Measurements from ENCODE around the gene CUL4A. TPM values are rescaled to one million over a fixed set of nuclear protein-coding genes. Genes with fewer than 3 reads are reported as not detected.

Gene CUL4A
- total RNA-seq, 1 donor from 2014 or later = 208 TPM

GRCh38 chr13:113164492-113164891 lies 44.9 kb upstream of the CUL4A start:
- intact Hi-C loops (cut with DNase I) = no loop called here
- TF ChIP-seq, protein P1, sequence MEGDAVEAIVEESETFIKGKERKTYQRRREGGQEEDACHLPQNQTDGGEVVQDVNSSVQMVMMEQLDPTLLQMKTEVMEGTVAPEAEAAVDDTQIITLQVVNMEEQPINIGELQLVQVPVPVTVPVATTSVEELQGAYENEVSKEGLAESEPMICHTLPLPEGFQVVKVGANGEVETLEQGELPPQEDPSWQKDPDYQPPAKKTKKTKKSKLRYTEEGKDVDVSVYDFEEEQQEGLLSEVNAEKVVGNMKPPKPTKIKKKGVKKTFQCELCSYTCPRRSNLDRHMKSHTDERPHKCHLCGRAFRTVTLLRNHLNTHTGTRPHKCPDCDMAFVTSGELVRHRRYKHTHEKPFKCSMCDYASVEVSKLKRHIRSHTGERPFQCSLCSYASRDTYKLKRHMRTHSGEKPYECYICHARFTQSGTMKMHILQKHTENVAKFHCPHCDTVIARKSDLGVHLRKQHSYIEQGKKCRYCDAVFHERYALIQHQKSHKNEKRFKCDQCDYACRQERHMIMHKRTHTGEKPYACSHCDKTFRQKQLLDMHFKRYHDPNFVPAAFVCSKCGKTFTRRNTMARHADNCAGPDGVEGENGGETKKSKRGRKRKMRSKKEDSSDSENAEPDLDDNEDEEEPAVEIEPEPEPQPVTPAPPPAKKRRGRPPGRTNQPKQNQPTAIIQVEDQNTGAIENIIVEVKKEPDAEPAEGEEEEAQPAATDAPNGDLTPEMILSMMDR (IDR thresholded peaks at IDR 0.05) = no peak
- no peak overlapping the region for H3K4me3 ChIP-seq
- H3K27ac ChIP-seq = no peak overlapping the region
- H3K9me3 ChIP-seq = no peaks in the 10 kb centered on the region
- no peaks in the 10 kb centered on the region for H3K27me3 ChIP-seq
- peaks cover 0 to 2% of the 10 kb centered on the region in 2 donors for H3K36me3 ChIP-seq
- H3K4me1 ChIP-seq = no peaks in the 10 kb centered on the region
- peak in 1 of 2 donors; percentile 28 for DNase-seq (ENCODE audit: low spot score in 2 of 2)

- Histone ChIP-seq H3K27ac (no peak overlapping the region), H3K36me3 (peaks cover 6% of the 10 kb centered on the region in 2 donors), H3K27me3 (no peaks in the 10 kb centered on the region), H3K4me3 (no peak overlapping the region), H3K4me1 (no peaks in the 10 kb centered on the region), H3K9me3 (no peaks in the 10 kb centered on the region)
- TF ChIP-seq, protein P1 (IDR thresholded peaks at IDR 0.05) = no peak
- intact Hi-C loops (cut with DNase I) = no loop called here
- peak in 1 of 2 donors; percentile 40 for DNase-seq (ENCODE audit: low spot score in 2 of 2)
Observed at GRCh38 chr13:113166266-113166665, 43.1 kb upstream of the CUL4A start.

- no peak overlapping the region for H3K27ac ChIP-seq
- H3K27me3 ChIP-seq = no peaks in the 10 kb centered on the region
- no peaks in the 10 kb centered on the region for H3K4me1 ChIP-seq
- TF ChIP-seq, protein P1 (IDR thresholded peaks at IDR 0.05) = no peak
- no peak overlapping the region for H3K4me3 ChIP-seq
- intact Hi-C loops (cut with DNase I) = no loop called here
- DNase-seq (ENCODE audit: low spot score in 2 of 2) = peak in 1 of 2 donors; percentile 9
- no peaks in the 10 kb centered on the region for H3K9me3 ChIP-seq
- peaks cover 10% of the 10 kb centered on the region in 2 donors for H3K36me3 ChIP-seq
Observed at GRCh38 chr13:113166681-113167080, 42.7 kb upstream of the CUL4A start.

GRCh38 chr13:113167155-113167554 lies 42.3 kb upstream of the CUL4A start:
- peak in 1 of 2 donors; percentile 11 for DNase-seq (ENCODE audit: low spot score in 2 of 2)
- Histone ChIP-seq H3K36me3 (peaks cover 11 to 15% of the 10 kb centered on the region in 2 donors), H3K27ac (no peak overlapping the region), H3K4me3 (no peak overlapping the region), H3K9me3 (no peaks in the 10 kb centered on the region), H3K27me3 (no peaks in the 10 kb centered on the region), H3K4me1 (no peaks in the 10 kb centered on the region)
- TF ChIP-seq, protein P1 (IDR thresholded peaks at IDR 0.05) = no peak
- intact Hi-C loops (cut with DNase I) = no loop called here

- intact Hi-C loops (cut with DNase I) = no loop called here
- Histone ChIP-seq H3K4me3 (no peak overlapping the region), H3K4me1 (no peaks in the 10 kb centered on the region), H3K9me3 (no peaks in the 10 kb centered on the region), H3K36me3 (peaks cover 14 to 17% of the 10 kb centered on the region in 2 donors), H3K27me3 (no peaks in the 10 kb centered on the region), H3K27ac (no peak overlapping the region)
- TF ChIP-seq, protein P1 (IDR thresholded peaks at IDR 0.05) = no peak
- DNase-seq (ENCODE audit: low spot score in 2 of 2) = no peak
Observed at GRCh38 chr13:113167575-113167974, 41.8 kb upstream of the CUL4A start.

DNA sequence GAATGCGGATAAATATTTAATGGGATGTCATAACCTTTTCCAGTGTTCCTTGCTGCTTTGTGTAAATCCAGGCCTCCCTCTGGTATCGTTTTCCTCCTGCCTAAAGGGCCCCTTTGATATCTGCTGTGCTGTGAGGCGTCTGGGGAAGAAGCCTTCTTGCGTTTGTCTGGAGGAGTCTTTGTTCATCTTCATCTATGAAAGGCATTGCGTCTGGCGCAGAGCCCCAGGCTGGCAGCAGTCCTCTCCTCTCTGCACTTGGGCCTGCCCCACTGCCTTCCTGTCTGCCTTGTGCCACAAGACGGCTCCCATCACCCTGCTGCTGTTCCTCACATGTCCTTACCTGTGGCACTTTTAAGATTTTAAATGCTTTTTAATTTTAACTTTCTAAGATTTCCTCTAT lies 41.2 kb upstream of the CUL4A start:
- Histone ChIP-seq H3K27me3 (no peaks in the 10 kb centered on the region), H3K4me1 (no peaks in the 10 kb centered on the region), H3K4me3 (no peak overlapping the region), H3K9me3 (no peaks in the 10 kb centered on the region), H3K27ac (no peak overlapping the region), H3K36me3 (peaks cover 16 to 17% of the 10 kb centered on the region in 2 donors)
- intact Hi-C loops (cut with DNase I) = no loop called here
- DNase-seq (ENCODE audit: low spot score in 2 of 2) = peak in 1 of 2 donors; percentile 35
- TF ChIP-seq, protein P1 (IDR thresholded peaks at IDR 0.05) = no peak
